Neural crest cell (in vitro differentiated cells): ENCODE measurements around the gene SLC25A42. TPM values are rescaled to one million over a fixed set of nuclear protein-coding genes. Genes with fewer than 3 reads are reported as not detected.
"Not testable (repeated sequence)": the region's sequence is repeated elsewhere in the genome, so short reads cannot be mapped to it uniquely, and the experiment has no call there.

Source experiments
- DNase-seq: peaks from one replicate; pipeline ENCODE4 v3.0.0; 2021; ENCODE audit warnings: low read depth, mixed read lengths, low spot score
- H3K27ac Mint-ChIP-seq: one replicate; pipeline ENCODE4 v1.8.0; 2021; ENCODE audit warnings: mild to moderate bottlenecking, mixed read lengths; ENCODE audit not compliant: unreplicated experiment
- H3K27me3 Mint-ChIP-seq: 2 replicates; pipeline ENCODE4 v1.8.0; 2021; ENCODE audit warnings: low read depth, mild to moderate bottlenecking, mixed read lengths
- H3K36me3 Mint-ChIP-seq: 2 replicates; pipeline ENCODE4 v1.8.0; 2021; ENCODE audit warnings: low read depth, mild to moderate bottlenecking, mixed read lengths
- H3K4me1 Mint-ChIP-seq: 2 replicates; pipeline ENCODE4 v1.8.0; 2021; ENCODE audit warnings: mixed read lengths
- H3K4me3 Mint-ChIP-seq: one replicate; pipeline ENCODE4 v1.8.0; 2021; ENCODE audit warnings: mild to moderate bottlenecking, mixed read lengths
- H3K9me3 Mint-ChIP-seq: 2 replicates; pipeline ENCODE4 v1.8.0; 2021; ENCODE audit warnings: mixed read lengths
- total RNA-seq: library from RNA; stranded (reverse); gene quantifications from 2 replicates; pipeline ENCODE4 v1.2.1, GENCODE V29; 2021
- TF ChIP-seq, protein P1 (sequence below): fragments of 200-600 bp; sonication (generic); conservative IDR thresholded peaks from 2 replicates; pipeline ENCODE4 v1.5.0; 2021; ENCODE audit warnings: antibody characterized with exemption, mild to moderate bottlenecking

The SLC25A42 gene
- total RNA-seq, 1 donor from 2014 or later = 10.5 TPM

DNA sequence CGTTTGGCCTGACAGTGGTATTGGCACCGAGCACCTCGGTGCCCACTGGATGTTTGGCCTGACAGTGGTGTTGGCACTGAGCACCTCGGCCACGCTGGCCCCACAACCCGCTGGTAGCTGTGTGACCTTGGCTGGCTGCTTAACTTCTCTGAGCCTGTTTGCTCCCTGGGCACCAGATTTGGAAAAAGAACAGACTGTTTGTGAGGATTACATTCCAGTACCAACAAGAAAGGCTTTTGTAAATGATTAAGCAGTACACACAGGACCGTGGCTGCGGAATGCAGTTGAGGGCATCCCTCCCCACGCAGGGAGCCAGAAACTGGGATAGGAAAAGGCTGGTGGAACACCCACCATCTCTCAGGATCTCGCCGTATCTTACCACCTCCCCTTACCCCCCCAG is 31.9 kb downstream of the SLC25A42 start:
- H3K4me1 Mint-ChIP-seq = no peaks in the 10 kb centered on the region
- H3K9me3 Mint-ChIP-seq = no peaks in the 10 kb centered on the region
- TF ChIP-seq, protein P1, sequence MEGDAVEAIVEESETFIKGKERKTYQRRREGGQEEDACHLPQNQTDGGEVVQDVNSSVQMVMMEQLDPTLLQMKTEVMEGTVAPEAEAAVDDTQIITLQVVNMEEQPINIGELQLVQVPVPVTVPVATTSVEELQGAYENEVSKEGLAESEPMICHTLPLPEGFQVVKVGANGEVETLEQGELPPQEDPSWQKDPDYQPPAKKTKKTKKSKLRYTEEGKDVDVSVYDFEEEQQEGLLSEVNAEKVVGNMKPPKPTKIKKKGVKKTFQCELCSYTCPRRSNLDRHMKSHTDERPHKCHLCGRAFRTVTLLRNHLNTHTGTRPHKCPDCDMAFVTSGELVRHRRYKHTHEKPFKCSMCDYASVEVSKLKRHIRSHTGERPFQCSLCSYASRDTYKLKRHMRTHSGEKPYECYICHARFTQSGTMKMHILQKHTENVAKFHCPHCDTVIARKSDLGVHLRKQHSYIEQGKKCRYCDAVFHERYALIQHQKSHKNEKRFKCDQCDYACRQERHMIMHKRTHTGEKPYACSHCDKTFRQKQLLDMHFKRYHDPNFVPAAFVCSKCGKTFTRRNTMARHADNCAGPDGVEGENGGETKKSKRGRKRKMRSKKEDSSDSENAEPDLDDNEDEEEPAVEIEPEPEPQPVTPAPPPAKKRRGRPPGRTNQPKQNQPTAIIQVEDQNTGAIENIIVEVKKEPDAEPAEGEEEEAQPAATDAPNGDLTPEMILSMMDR = no peak
- no peak for DNase-seq
- no peak overlapping the region for H3K27ac Mint-ChIP-seq
- no peak overlapping the region for H3K4me3 Mint-ChIP-seq
- H3K27me3 Mint-ChIP-seq = no peaks in the 10 kb centered on the region
- no peaks in the 10 kb centered on the region for H3K36me3 Mint-ChIP-seq

DNA sequence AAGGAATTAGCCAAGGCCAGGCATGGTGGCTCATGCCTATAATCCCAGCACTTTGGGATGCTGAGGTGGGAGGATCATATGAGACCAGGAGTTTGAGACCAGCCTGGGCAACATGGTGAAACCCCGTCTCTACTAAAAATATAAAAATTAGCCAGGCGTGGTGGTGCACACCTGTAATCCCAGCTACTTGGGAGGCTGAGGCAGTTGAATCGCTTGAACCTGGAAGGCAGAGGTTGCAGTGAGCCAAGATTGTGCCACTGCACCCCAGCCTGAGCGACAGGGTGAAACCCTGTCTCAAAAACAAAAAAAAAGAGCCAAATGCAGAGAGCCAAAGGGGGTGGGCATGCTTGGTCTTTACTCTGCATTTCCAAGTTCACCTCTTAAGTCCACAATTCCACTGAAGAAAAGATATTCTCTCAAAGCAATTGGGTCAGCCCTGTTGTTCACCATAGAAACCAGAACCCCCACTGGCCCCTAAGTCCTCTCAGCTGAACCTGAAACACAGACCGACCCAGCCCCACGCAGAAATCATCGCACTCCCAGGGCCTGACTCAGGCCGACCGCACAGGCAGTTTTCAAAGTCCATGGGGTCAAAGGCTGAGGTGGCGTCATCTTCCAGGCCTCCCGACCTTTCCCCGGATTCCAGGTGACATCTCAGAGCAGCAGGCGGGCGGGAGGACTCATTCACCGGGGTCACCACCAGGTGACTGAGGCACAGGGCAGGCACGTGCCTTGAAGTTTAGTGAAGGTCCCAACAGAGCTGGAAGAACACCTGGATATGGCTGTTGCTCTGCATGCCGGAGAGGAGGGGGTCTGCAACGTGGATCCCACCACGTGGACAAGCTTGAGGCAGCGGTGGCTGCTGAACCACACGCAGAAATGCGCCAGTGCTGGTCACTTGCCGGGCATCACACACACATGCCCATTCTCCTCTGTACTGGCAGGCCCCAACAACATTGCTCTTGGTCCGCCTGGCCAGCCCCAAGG is 33.1 kb downstream of the SLC25A42 start:
- Mint-ChIP-seq H3K4me3 (no peak overlapping the region), H3K4me1 (no peaks in the 10 kb centered on the region), H3K36me3 (no peaks in the 10 kb centered on the region), H3K9me3 (no peaks in the 10 kb centered on the region), H3K27ac (no peak overlapping the region), H3K27me3 (no peaks in the 10 kb centered on the region)
- TF ChIP-seq, protein P1 = no peak
- DNase-seq = no peak

GRCh38 chr19:19098084-19098702 is 34.4 kb downstream of the SLC25A42 start:
- Mint-ChIP-seq H3K27me3 (no peaks in the 10 kb centered on the region), H3K36me3 (no peaks in the 10 kb centered on the region), H3K9me3 (no peaks in the 10 kb centered on the region), H3K4me3 (no peak overlapping the region), H3K27ac (no peak overlapping the region), H3K4me1 (no peaks in the 10 kb centered on the region)
- TF ChIP-seq, protein P1 = no peak
- no peak for DNase-seq

DNA sequence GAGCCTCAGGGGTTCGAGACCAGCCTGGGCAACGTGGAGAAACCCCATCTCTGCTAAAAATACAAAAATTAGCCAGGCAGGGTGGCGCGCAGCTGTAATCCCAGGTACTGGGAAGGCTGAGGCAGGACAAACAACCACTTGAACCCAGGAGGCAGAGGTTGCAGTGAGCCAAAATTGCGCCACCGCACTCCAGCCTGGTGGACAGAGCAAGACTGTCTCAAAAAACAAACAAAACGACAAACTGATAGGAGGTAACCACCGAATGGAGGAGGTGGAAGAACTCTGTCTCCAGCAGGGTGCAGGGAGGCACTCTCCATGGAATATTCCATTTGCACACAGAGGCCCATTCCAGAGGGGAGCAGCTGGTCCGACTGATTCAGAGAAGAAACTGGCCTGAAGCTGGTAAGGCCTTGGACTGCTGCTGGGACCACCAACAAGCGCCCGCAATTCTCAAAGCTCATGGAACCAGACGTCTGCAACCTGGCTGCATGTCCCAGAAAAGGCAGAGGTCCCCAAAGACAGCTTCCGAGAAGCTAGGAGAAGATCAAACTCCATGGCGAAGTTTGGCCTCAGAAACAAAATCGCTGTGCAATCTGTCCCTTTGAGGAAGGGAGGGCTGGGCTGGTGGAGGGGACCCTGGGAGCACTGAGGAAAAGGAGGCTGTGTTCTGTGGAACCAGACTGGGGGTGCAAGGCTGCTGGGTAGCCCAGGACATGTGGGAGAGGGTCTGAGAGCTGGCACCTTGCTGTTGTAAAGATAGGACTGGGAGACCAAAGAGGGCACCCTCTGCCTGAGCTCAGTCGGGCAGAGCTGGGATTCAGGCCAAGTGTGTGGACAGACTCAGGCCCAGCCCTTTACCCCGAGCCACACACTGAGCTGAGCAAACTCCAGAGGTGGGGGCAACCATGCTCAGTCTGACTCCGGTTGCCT is 35.2 kb downstream of the SLC25A42 start:
- TF ChIP-seq, protein P1 = no peak
- no peaks in the 10 kb centered on the region for H3K36me3 Mint-ChIP-seq
- no peak for DNase-seq
- no peak overlapping the region for H3K4me3 Mint-ChIP-seq
- no peaks in the 10 kb centered on the region for H3K27me3 Mint-ChIP-seq
- no peak overlapping the region for H3K27ac Mint-ChIP-seq
- no peaks in the 10 kb centered on the region for H3K9me3 Mint-ChIP-seq
- no peaks in the 10 kb centered on the region for H3K4me1 Mint-ChIP-seq

DNA sequence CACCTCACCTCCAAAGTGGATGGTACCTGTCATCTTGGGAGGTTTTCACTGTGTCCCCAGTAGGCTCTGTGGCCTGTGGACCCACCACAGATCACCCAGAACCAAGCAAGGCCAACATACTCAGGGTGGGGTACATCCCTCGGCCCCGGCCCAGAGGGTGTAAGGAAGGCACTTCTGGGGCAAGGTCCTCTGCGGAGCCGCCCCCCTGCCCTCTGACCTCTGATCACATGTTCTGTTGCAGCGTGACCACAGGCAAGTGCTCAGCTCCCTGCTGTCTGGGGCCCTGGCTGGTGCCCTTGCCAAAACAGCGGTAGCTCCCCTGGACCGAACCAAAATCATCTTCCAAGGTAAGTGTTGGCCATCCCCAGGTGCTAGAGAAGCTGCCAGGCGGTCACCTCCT is 37.7 kb downstream of the SLC25A42 start:
- Mint-ChIP-seq H3K27me3 (no peaks in the 10 kb centered on the region), H3K36me3 (no peaks in the 10 kb centered on the region), H3K4me3 (no peak overlapping the region), H3K9me3 (no peaks in the 10 kb centered on the region), H3K27ac (no peak overlapping the region), H3K4me1 (peaks cover 18% of the 10 kb centered on the region)
- DNase-seq = no peak
- TF ChIP-seq, protein P1 = no peak

DNA sequence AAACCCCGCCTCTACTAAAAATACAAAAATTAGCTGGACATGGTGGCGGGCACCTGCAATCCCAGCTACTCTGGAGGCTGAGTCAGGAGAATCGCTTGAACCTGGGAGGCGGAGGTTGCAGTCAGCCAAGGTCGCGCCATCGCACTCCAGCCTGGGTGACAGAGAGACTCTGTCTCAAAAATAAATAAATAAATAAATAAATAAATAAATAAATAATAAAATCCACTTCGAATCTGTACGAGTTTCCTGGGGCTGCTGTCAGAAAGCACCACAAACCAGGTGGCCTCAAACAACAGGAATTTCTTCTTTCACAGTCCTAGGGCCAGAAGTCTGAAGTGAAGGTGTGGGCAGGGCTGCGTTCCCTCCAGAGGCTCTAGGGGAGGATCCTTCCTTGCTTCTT is 38.8 kb downstream of the SLC25A42 start:
- not testable (repeated sequence) for H3K36me3 Mint-ChIP-seq, H3K27ac Mint-ChIP-seq, H3K27me3 Mint-ChIP-seq, DNase-seq, H3K4me3 Mint-ChIP-seq, H3K9me3 Mint-ChIP-seq
- H3K4me1 Mint-ChIP-seq = peaks cover 18% of the 10 kb centered on the region
